Right kidney (tissue), 9 donors: Measurements from ENCODE around the gene PHF24.
"Not testable (repeated sequence)": the region's sequence is repeated elsewhere in the genome, so short reads cannot be mapped to it uniquely, and the experiment has no call there.

Source experiments
- DNase-seq: peaks from one replicate; pipeline ENCODE4 v3.0.0-alpha.2; 2016
- long read RNA-seq, 8 donors: transcript quantifications; one replicate each; lab custom pipeline, GENCODE V29; 2026

The PHF24 gene
- long read RNA-seq, donor 1: 0 reads
- long read RNA-seq, donor 2: 0 reads
- long read RNA-seq, donor 3: 0 reads
- long read RNA-seq, donor 4: 0 reads
- long read RNA-seq, donor 5: 0 reads
- long read RNA-seq, donor 6: 0 reads
- long read RNA-seq, donor 7: 0 reads
- long read RNA-seq, donor 8: 0 reads

- DNase-seq: peak; percentile 6
These were observed at the start of gene PHF24 for GRCh38 chr9:34957492-34958410. Gene PHF24 (plus strand): TSS chr9:34958285. CDS start chr9:34971299, 13,014 bp downstream.

GRCh38 chr9:34927061-34927460, 31.0 kb upstream of the PHF24 start:
- no peak for DNase-seq

- DNase-seq: no peak
These were observed 29.2 kb upstream of the PHF24 start for GRCh38 chr9:34928921-34929320.

DNA sequence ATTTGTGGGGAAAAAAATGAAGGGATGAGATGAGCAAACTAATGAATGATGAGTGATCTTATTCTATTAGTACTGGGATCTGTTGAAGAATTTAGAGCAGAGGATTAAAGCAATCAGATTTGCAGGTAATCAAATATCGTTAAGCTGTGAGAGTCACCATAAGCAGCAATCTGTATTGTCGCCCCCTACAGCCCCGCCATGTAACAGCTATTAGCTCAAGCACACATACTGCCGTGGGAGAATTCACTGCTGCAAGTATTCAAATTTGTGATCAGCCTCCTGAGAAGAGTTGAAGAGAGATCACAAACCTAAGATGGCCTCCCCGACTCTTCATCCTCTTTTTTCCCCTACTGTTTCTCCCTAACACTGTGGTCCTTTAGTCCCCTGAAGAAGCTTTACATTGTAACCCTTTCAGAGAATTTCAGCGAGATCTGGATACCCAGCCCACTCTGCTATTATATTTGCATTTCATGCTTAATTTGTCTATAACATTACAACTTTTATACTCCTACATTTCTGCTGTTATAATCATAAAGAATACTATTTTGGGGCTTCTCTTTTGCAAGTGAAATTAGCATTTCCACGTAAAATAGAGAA, 28.5 kb upstream of the PHF24 start:
- no peak for DNase-seq

DNA sequence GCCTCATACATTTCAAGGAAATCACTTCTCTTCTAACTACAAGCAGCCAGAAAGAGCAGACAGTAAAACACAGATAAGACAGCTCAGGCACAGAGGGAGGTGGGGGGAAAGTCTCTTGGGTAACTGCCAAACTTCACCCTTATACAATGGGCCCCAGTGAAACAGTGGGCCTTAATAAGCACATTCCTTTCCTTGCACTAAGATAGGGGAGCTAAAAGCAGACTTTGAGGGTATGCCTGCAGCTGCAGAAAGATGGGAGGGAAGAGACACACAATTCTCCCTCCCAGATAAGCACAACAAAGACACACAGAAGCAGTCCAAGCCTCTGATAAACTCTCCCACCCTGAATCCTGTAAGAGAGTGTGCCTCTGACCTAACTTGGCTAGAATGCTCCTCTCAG, 18.1 kb upstream of the PHF24 start:
- DNase-seq: not testable (repeated sequence)

GRCh38 chr9:34948451-34948850, 9.6 kb upstream of the PHF24 start:
- no peak for DNase-seq

DNA sequence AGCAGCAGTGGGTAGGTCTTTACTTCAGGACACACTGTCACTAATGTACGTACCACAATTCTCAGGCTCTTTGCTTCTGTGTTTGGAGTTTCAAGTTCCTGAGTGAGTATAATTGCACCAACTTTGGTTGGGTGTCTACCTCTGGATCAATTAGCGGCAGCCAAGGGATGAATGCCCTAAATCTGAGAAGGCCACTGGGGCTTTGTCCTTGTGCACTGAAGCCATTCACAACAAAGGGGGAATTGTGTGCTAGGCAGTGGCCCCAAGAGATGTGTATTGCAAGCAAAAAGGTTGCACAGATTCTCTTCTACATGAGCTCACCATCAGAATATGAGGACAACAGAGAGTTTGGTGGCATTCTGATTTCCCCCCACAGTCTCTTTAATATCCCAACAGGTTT, 3.9 kb upstream of the PHF24 start:
- DNase-seq: no peak

DNA sequence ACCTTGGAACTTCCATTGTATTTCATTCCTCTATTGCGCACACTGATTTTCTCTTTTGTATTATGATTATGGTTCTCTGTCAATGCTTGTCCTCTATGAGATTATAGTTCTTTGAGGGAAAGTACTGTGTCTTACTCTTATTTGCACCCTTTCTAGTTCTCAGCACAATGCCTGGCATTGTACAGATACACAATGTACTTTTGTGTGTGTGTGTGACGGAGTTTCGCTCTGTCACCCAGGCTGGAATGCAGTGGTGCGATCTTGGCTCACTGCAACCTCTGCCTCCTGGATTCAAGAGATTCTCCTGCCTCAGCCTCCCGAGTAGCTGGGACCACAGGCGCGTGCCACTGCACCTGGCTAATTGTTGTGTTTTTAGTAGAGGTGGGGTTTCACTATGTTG, 2.0 kb upstream of the PHF24 start:
- DNase-seq: not testable (repeated sequence)

DNA sequence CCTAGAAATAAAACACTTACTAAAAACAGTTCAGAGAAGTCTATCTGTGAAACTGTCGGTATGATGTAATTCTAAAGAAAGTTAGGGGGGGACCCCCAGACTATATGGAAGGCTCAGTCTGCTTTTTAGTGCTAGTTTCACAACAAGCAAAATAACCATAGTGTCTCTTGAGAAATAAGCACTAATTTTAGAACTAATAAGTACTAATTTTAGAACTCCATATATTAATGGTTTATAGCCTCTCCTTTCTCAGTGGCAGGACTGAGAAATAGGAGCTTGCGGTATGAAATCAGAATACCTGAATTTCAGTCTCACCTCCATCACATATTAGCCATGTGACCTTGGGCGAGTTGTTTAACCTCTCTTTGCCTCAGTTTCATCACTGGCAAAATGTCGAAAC, 1.4 kb upstream of the PHF24 start:
- no peak for DNase-seq

- peak; percentile 9 for DNase-seq
These were observed 412 bp downstream of the PHF24 start for GRCh38 chr9:34958411-34958982.

DNA sequence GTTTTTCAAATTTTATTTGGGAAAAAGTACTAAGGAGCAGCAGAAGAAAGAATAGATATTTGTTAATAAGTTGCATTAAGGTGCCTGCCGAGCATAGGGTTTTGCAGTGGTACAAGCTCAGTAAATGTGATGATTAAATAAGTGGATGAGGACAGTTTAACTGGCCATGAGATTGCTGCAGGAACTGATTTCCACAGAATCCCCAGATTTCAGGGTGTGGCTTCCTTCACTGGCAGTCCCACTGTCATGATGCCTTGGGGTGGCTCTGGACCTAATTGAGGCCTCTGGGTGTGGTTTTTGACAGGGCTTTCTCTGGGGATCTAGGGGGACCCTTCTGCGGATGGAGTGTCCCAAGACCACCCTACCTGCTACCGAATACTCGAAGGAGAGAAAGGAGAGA, 1.4 kb downstream of the PHF24 start:
- no peak for DNase-seq

- no peak for DNase-seq
These were observed 3.7 kb downstream of the PHF24 start for GRCh38 chr9:34961574-34962490.

DNA sequence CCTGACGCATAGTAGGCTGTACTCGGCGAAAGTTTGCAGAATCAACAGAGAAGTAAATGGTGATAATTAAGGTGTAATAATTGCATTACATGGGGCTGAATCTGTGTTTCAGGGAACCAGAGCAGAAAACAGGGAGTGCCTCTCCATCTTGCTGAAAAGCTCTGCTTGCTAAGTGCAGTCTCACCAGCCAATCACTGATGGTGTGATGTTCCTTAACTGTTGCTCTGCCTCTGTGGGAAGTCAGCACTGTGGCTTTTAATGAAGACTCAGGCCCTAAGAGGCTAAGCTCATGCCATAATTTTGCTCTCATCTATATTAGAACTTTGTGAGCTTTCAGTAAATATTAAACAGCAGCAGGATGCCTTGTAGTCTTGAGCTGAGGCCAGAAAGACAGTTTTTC, 4.5 kb downstream of the PHF24 start:
- no peak for DNase-seq

GRCh38 chr9:34963552-34963951, 5.5 kb downstream of the PHF24 start:
- DNase-seq: no peak

DNA sequence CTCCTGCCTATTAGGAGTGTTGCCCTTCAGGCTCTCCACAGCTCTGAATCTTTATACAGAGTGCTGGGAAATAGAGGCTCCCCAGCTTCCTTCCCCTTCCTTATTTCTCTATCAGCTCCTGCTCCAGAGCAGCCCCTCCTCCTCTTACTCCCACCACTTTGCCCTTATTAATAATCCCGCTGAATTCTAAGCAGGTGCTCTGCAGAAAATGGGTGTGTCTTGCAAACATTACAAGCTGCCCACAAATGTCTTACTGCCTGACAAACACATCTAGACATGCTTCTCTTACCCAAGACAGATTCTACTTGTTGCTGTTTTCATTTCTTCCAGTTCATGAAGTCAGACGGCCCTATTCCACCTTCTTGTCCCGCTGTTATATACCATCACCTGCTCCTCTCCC, 6.4 kb downstream of the PHF24 start:
- DNase-seq: no peak

GRCh38 chr9:34971146-34971811, 13.2 kb downstream of the PHF24 start:
- no peak for DNase-seq

GRCh38 chr9:34974664-34975063, 16.6 kb downstream of the PHF24 start:
- no peak for DNase-seq

DNA sequence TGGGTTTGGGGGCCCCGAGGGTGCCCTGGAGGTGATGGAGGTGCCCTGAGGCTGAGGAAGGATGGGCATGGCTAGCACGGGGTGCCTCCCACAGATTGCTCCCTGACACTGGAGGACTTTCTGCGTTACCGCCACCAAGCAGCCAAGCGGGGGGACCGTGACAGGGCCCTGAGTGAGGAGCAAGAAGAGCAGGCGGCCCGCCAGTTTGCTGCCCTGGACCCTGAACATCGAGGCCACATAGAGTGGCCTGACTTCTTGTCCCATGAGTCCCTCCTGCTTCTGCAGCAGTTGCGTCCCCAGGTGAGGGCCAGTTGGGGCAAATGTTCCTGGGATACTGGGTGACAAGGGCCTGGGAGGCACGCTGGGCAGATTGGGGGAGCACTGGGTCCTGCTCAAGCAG, 18.4 kb downstream of the PHF24 start:
- DNase-seq: no peak

DNA sequence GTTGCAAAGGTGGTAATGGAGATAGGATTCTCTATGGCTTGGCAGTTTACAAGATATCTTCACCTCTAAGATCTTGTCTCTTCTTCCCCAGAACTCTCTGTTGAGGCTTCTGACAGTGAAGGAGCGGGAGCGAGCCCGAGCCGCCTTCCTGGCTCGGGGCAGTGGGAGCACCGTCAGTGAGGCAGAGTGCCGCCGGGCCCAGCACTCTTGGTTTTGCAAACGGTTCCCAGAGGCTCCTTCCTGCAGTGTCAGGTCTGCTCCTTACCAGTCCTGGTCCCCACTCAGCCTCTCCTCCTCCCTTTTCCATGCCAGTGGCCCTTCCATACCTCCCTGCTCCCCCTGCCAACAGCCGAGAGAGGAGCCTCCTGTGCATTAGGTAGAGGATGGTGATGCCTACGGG, 18.9 kb downstream of the PHF24 start:
- DNase-seq: no peak

- DNase-seq: no peak
These were observed 22.2 kb downstream of the PHF24 start for GRCh38 chr9:34980181-34980761.

GRCh38 chr9:34982361-34982760, 24.3 kb downstream of the PHF24 start:
- no peak for DNase-seq
